HS-27A (cell line): ENCODE data around the gene SDCCAG8.
"Not testable (repeated sequence)": the region's sequence is repeated elsewhere in the genome, so short reads cannot be mapped to it uniquely, and the experiment has no call there.

Experiments used
- DNase-seq: peaks from one replicate; pipeline ENCODE4 v3.0.0-alpha.2; 2012; ENCODE audit warnings: low read depth, missing footprints

SDCCAG8 gene

DNA sequence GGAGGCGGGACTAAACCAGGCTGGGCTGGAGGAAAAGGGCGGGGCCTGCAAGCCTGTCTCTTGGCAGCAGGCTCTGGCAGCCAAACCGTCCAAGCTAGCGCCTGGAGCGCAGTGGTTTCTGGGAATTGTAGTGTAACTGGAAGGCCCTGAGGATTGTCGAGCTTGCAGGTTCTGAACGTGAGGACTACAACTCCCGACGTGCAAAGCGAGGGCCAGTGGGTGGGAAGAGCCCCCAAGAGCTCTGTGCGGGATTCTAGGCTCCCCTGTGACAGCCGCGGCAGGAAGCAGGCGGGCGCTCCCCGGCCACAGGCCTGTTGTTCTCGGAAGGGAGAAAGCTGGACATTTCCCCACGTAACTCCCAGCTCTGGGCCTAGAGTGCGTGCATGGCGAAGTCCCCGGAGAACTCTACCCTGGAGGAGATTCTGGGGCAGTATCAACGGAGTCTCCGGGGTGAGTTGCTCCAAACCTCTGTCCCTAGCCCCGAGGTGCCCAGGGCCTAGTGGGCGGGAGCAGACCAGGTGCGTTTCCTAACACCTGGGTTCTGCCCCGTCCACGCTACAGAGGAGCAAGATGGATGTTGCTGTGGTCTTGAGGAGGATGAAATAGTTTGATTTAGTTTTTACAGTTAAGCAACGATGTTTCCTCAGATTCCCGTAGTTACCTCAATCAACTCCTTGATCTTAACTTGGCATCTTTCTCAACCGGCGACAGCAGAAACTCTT is at the start of gene SDCCAG8:
Gene SDCCAG8, plus strand, starts transcription at position 251 of the 722 bp plus-strand sequence. Its CDS starts 133 bp downstream, at position 384.
- DNase-seq: peak; percentile 98

DNA sequence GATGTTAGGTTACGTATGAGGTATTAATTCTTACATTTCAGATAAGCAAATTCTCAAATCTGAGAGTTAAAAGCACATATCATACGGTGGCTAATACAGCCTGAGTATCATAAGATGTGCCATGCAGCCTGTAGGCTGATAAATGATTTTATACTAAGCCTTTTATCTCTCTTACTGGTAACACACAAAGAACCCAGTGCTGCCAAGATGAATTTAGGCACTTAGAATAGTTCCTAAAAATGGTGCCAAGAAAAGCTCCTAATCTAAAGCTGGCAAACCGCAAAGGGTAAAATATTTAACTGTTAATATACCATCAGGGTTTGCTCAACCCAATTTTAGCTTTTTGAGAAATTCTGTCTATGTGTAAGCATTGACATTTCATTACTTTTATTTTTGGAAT is 43.9 kb upstream of the SDCCAG8 start:
- not testable (repeated sequence) for DNase-seq

DNA sequence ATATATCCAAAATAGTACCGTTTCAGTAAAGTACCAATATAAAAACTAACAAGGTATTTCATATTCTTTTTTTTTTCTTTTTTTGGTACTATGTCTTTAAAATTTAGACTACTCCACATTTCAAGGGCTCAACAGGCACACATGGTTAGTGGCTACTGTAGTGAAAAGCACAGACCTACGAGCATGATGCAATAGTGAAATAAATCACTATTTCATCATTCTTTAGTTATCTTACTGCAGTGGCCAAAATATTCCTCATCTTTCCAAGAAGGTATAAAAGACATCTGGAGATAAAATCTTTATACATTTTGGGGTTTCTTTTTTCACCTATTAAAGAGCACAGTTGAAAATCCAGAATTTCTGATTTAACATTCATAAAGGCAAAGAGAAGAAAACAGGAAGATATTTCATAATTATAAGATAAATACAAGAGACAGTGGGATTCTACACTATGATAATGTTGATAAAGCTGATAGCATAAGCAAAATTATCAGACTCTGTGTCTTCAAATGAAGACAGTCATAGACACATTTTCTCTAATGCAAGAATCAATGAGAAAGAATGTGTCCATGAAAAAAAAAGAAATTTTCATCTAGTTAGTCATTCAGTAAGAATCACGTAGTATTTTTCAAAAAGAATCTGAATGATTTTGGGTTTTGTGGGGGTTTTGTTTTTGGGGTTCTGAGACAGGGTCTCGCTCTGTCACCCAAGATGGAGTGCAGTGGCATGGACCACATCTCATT is 42.6 kb upstream of the SDCCAG8 start:
- DNase-seq: no peak

DNA sequence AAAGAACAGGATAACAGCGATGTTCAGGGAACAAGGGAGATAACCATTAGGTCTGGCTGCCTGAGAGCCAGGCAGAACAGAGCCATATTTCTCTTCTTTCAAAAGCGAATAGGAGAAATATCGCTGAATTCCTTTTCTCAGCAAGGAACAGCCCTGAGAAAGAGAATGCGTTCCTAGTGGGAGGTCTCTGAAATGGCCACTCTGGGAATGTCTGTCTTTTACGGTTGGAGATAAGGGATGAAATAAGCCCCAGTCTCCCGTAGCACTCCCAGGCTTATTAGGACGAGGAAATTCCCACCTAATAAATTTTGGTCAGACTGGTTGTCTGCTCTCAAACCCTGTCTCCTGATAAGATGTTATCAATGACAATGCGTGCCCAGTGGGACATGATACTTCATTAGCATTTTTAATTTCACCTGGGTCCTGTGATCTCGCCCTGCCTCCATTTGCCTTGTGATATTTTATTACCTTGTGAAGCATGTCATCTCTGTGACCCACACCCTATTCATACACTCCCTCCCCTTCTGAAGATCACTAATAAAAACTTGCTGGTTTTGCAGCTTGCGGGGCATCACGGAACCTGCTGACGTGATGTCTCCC is 40.5 kb upstream of the SDCCAG8 start:
- DNase-seq: not testable (repeated sequence)

DNA sequence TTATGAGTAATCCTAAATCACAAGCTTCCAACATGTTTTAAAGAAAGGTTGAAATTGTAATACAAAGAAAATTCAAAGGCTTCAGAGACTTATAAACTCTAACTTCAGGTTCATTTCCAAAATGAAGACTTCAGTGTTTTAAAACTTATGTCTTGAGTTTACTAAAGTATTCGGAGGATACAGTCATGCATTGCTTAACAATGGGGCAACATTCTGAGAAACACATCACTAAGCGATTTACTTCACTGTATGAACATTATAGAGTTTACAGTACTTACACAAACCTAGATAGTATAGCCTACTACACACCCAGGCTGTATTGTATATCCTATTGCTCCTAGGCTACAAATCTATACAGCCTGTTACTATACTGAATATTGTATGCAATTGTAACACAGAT is 39.1 kb upstream of the SDCCAG8 start:
- DNase-seq: no peak

DNA sequence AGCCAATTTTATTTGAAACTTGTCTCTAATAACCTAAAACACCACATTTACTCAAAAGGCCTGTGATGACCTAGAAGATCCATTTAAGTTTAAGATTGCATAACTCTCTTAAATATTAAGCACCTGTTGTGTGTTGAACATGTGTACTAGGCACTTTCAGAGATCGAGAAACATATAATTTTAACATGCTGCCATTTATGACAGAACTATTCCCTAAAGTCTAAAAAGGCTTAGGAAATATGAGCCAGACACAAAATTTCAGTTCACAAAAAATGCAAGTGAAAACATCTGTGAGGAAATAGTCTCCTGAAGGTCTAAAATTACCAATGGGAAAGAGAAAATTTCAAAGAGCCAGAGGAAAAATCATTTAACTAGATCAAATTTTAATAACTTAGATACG is 38.5 kb upstream of the SDCCAG8 start:
- no peak for DNase-seq

DNA sequence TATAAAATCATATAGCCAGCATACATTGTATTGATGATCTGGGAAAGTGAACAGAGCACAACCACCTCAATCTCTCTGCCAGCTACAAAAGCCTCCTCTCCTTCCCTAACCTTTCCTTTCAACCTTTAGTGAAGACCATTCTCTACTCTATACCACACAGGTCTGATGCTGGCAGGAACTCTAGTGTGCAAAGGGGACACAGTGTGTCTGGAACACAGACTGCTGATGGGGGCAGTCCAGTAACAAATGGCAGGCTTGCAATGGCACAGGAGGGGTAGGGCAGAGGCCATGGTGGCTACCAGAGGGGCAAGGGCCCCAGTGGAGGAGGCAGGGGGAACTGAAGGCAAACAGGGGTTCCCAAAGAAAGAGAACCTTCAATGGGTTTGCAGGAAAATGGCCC is 37.8 kb upstream of the SDCCAG8 start:
- no peak for DNase-seq

DNA sequence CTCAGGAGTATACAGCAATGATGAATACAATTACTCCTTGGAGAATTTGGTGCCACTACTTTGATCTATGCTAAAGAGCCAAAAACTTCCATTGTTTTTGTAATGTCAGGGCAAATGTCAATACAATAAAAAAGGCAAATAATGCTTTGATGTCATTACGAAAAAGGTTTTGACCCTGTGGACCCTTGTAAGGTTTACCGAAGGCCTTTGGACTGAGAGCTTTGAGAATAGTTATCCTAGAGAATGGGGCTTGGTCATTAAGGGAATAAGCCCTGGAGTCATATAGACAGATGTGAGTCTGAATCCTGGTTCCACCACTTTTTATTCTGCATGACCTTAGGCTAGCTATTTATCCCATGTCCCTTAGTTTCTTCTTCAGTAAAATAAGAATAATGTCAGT is 28.2 kb upstream of the SDCCAG8 start:
- DNase-seq: no peak

DNA sequence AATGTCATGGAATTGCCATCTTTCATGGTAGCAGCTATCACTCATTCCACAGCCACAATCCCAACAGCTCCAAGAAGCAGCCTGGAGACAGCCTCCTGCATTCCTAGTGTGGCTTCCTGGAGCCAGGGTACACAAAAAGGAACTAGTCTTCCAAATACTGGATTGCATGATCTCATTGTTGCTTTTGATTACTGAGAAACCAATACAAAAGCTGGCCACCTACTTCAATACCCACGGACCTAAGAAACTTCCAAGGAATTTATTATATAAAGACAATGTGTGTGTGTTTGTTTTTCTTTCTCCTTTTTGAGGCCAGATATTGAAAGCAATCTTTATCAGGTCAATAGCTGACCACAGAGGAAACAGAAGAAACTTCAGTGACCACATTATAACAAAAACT is 26.3 kb upstream of the SDCCAG8 start:
- no peak for DNase-seq

DNA sequence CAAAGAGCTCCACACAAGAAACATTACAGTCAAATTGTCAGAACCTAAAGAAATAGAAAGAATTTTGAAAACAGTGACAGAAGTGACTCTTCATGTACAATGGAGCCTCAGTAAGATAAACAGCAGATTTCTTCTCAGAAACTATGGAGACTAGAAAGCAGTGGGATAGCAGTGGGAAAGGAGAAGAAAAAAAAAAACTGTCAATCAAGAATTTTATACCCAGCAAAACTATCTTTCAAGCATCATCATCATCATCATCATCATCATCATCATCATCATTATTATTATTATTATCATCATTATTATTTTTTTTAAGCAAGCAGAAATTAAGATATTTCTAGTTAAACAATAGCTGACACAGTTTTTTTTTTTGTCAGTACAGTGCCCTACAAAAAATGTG is 24.9 kb upstream of the SDCCAG8 start:
- no peak for DNase-seq

DNA sequence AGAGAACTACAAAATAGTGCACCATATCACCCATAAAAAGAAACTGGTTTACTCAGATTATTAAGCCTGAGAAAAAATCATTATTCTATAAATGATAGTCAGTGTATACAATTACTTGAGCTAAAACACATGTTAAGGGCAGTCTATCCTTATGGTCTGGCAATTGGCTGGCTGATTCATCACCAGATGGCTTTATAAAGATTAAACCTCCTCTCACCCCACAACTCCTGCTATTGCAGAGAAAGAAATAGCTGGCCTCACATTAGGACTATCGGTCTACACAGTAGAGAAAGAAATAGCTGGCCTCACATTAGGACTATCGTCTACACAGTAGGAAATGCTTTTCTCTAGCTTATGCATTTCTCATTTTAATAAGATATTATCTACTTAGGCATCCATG is 21.9 kb upstream of the SDCCAG8 start:
- DNase-seq: no peak

DNA sequence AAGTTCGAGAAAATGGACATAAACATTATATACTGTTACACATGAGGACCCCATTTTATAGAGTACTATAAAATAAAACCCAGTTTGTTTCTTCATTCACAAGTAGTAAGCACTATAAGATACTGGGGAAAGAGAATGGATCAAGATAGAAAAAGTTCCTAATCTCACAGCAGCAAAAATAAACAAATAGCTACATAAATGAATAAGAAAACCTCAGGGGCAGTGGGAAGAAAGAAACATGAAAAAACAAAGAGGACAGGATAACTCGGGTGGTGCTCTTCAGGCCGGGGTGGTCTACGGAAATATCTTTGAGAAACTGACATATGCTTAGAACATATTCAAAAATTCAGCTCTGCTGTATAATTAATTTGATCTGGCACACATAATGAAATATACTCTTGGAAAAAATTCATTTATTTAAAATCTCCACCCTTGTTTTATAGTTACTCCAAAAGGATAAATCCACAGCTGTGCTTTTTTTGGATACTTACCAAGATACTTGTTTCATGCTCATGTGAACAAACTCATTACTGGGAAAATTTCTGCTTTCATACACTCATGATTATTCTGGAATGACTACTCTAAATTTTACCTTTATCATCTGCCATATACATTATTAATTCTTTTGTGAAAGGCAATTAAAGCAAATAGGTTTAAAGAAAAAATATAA is 20.7 kb upstream of the SDCCAG8 start:
- no peak for DNase-seq

DNA sequence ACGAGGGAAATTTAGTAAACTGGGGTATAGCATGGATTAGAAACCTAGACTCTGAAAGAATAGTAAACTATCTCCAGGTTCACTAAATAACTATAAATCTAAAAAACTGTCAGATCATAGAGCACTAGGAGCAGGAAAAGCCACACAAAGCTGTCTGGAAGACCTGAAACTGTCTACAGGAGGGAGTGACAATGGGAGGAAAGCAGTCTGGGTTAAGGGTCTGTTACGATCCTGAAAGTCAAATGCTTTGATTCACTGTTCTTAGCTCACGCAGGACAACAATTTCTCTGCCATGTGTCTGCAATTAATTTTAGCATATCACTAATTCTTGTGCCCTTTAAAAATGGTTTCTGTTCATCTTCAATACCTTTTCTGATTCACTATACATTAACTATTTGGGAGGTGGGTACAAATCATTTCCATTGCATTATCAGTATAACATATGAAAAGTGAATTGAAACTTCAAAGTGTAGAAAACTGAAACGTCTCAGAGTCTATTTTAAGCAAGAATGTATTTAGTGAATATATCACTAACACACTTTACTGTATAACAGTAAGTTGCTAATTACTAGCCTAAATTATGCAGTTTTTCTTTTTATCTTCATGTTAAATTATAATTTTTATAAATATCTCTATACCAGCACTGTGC is 19.1 kb upstream of the SDCCAG8 start:
- no peak for DNase-seq

DNA sequence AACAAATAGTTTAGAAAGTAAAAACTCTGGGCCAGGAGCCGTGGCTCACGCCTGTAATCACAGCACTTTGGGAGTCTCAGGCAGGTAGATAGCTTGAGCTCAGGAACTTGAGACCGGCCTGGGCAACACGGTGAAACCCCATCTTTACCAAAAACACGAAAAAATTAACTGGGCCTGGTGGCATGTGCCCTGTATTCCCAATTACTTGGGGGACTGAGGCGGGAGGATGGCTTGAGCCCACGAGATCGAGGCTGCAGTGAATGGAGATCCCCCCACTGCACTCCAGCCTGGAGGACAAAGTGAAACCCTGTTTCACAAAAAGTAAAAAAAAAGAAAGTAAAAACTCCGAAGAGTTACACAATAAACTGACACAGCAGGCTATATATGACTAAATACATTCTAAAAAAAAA is 11.4 kb upstream of the SDCCAG8 start:
- no peak for DNase-seq

DNA sequence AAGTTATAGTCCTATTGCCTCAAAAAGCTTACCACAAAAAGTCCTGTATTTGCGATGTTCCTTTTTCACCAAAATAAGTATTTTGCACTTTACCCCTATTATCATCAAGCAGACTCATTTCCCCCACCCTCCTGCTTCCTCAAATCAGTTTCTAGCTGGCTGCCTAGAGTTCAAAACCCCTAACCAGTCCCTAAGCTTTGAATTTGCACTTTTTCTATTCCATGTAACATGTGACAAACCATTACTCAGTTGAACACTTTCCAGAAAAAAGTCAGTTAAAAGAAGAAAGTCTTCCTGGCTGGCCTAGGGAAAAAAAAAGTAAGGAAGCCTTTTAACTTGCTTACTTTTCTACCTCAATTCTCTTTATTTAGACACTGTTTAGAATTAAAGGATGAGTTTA is 8.9 kb upstream of the SDCCAG8 start:
- DNase-seq: no peak

DNA sequence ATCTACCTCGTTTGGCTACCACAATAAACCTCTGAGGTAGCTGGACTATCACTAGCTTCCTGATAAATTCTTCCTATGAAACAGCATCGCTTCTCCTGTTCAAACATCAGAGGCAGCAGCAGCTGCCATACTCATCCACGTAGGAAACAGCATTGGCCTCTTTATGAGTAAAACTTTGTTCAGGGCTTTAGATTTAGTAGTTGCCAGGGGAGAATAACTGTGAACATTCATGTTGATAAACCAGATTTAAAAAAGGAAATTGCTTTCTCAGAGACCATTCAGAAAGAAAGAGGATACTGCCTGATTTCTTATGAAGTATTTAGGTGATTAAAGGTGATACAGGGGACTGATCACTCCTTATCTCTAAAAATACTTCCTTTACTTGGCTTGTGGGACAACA is 7.9 kb upstream of the SDCCAG8 start:
- DNase-seq: no peak

DNA sequence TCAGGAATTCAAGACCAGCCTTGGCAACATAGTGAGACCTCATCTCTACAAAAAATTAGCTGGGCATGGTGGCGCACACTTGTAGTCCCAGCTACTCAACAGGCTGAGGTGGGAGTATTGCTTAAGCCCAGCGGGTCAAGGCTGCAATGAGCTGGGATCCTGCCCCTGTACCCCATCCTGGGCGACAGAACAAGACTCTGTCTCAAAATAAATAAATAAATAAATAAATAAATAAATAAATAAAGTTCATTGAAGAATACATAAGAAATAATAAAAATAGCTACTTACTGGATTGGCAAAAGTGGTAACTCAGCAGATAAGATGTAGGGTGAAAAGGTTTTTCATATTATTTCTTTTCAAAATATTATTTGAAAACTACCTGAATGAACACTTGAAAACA is 6.6 kb upstream of the SDCCAG8 start:
- no peak for DNase-seq

DNA sequence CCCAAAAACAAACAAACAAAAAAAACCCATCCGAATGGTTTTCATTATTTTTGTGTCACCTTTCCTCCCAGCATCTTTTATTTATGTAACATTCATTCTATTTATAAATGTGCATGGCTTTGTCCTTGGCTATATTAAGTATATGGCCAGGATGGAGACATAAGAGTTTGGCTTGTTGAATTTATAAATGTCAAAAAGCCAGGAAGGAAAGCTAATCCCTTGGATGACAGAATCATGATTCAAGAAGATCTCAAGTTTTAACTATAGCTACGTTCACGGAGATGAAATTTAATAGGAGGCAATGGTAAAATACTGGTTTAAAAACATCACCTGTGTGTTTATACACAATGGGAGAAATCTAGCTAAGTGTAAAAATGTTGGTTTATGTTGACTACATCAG is 5.7 kb upstream of the SDCCAG8 start:
- DNase-seq: no peak

DNA sequence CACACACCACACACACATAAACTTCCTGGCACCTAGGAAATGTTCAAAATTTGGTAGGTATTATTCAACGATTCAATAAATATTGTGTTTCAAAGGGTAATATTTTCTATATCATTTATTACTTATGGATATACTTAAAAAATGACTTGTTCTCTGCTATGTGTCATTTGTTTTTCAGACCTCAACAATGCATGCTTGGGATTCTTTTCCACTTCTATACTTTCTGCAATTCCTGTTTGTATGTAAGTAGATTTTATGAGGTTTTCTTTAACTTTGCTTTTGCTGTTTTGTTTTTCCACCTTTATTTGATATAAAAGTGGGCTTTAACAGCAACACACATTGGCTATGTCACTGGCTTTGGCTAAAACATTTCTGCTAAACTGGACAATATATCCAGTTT is 4.3 kb upstream of the SDCCAG8 start:
- no peak for DNase-seq

DNA sequence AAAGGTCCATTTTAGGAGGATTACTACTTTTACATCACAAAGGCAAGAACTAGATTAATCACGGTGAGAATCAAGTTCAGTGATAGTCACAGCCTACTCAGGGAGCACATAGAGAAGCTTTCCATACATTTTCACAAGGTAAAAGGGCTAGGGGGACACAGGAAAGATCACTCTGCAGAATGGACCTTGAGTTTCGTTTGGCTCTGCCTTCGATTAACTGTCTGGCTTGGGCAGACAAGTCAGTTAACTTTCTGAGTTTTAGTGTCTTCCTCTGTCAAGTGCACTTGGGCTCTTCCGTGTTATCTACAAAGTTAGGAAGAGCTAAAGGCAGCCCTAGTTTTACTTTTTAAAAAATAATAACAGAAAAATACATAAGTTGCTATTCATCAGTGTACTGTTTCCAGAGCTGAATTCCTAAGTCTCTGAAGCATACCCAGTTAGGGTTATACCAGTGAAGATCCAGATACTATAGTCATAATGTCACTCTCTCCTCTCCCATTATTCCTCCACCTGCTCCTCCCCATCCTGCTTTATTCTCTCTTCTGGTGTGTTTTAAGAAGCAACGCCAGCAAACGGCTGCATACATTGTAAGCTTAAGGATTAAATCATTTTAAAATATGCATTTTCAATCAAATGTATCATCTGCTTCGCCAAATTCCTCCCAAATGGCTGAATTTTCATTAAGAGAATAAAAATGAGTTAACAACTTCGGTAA is 2.5 kb upstream of the SDCCAG8 start:
- no peak for DNase-seq

DNA sequence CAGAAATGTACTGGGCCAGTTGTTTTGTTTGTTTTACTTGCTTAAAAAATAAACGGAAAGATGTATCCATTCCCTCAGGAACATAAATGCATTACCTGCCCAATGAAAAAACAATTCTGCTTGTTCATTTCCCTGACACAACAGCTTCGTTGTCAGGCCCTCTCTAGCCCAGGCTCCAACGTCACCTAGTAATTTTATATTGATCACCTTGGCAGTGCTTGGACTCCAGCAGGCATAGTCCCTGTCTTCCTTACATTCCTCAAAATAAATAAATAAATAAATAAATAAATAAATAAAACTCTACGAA is 2.0 kb upstream of the SDCCAG8 start:
- DNase-seq: no peak
